Bronchial epithelial cell (primary cell): ENCODE results near the gene KNOP1. TPM values are rescaled to one million over a fixed set of nuclear protein-coding genes. Genes with fewer than 3 reads are reported as not detected.

ENCODE experiments used
- DNase-seq: peaks from one replicate; pipeline ENCODE4 v3.0.0-alpha.2; 2010; ENCODE audit warnings: low read depth
- FAIRE-seq: peaks from 2 replicates; lab custom pipeline; 2011; peaks lifted over from hg19 to GRCh38; lab: Jason Lieb, UNC
- H3K27me3 ChIP-seq: 2 replicates; pipeline ENCODE4 v1.5.1; 2011; ENCODE audit warnings: low read length; ENCODE audit not compliant: control insufficient read depth, insufficient read depth
- H3K36me3 ChIP-seq: 2 replicates; pipeline ENCODE4 v1.5.1; 2011; ENCODE audit warnings: low read length; ENCODE audit not compliant: control insufficient read depth, insufficient read depth
- H3K4me3 ChIP-seq: 2 replicates; pipeline ENCODE4 v1.5.1; 2011; ENCODE audit warnings: mild to moderate bottlenecking, low read depth, low read length, control low read depth
- total RNA-seq: library from RNA; depleted of rRNA; stranded (reverse); fragments of >200 nt; gene quantifications from 2 replicates; pipeline ENCODE4 v1.2.1, GENCODE V29; 2014
- TF ChIP-seq, protein P1 (sequence below): IDR thresholded peaks from 2 replicates; pipeline ENCODE4 v1.5.1; 2011; ENCODE audit warnings: mild to moderate bottlenecking, moderate library complexity, low read length, control low read depth, inconsistent platforms; ENCODE audit not compliant: insufficient read depth, severe bottlenecking

The KNOP1 gene
- total RNA-seq, 1 donor from 2014 or later, result 15.0 TPM

DNA sequence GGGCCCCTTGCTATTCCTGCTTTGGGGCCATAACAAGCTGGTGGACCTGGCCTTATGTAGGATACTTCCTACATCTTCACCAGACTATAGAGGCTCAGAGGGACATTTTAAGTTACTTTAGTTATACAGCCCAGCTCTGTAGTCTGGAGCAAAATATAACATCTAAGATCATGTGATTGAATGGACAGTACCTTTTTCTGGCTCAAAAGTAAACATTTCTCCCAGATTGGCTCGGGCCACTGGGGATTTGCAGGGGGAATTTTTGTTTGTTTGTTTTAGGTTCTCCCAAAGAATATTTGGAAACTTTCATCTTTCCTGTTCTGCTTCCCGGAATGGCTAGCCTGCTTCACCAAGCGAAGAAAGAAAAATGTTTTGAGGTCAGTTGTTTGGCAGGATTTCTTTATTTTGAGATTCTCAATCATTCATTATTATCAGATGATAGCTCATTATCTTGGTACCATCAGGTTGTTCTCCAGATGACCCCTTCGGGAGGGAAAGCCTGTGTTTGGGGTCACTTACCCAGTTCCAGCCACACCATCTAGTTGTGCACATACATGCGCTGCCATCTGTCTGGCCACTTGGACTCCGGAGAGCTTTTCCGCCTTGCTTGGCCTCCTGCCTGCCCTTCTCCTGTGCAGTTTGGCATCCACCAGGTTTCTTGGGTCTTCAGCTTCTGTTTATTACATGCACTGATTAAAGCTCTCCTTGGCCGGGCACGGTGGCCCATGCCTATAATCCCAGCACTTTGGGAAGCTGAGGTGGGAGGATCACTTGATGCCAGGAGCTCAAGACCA is 17.2 kb upstream of the KNOP1 start:
- no peak for DNase-seq
- Histone ChIP-seq H3K36me3 (no peaks in the 10 kb centered on the region), H3K4me3 (no peak overlapping the region), H3K27me3 (no peaks in the 10 kb centered on the region)
- TF ChIP-seq, protein P1, sequence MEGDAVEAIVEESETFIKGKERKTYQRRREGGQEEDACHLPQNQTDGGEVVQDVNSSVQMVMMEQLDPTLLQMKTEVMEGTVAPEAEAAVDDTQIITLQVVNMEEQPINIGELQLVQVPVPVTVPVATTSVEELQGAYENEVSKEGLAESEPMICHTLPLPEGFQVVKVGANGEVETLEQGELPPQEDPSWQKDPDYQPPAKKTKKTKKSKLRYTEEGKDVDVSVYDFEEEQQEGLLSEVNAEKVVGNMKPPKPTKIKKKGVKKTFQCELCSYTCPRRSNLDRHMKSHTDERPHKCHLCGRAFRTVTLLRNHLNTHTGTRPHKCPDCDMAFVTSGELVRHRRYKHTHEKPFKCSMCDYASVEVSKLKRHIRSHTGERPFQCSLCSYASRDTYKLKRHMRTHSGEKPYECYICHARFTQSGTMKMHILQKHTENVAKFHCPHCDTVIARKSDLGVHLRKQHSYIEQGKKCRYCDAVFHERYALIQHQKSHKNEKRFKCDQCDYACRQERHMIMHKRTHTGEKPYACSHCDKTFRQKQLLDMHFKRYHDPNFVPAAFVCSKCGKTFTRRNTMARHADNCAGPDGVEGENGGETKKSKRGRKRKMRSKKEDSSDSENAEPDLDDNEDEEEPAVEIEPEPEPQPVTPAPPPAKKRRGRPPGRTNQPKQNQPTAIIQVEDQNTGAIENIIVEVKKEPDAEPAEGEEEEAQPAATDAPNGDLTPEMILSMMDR, result no peak
- FAIRE-seq, result no peak

DNA sequence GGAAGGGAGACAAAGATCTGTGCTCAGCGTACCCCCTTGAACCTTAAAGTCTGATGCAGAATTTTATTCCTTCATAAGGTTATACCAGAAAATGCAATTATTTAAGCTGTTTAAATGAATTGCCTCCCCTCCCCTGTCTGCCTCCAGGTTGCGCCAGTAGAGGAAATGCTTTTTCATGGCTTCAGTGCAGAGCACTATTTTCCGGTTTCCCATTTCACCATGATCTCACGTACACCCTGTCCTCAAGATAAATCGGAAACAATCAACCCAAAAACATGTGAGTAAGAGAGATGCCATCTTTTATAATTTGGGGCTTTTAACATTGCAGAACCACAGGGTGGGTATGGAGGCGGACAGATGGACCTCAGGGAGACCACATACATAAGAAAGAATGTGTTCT is 15.5 kb upstream of the KNOP1 start:
- no peaks in the 10 kb centered on the region for H3K36me3 ChIP-seq
- H3K27me3 ChIP-seq, result no peaks in the 10 kb centered on the region
- DNase-seq, result no peak
- TF ChIP-seq, protein P1, result no peak
- FAIRE-seq, result no peak
- no peak overlapping the region for H3K4me3 ChIP-seq

DNA sequence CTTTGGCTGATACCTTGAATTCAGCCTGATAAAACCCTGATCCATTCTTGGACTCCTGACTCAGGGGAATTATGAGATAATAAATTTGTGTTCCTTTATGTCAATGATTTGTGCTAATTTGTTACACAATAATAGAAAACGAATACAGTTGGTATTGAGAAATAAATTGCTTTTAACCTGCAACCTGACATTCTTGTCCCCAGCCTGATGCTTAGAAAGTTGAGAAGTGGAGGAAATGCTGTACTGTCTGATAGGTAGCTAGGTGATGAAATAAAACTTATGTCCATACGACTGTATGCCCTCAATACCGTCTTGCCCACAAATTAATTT is 10.6 kb upstream of the KNOP1 start:
- H3K4me3 ChIP-seq, result no peak overlapping the region
- TF ChIP-seq, protein P1, result no peak
- FAIRE-seq (no peak), DNase-seq (no peak)
- H3K36me3 ChIP-seq, result no peaks in the 10 kb centered on the region
- no peaks in the 10 kb centered on the region for H3K27me3 ChIP-seq

- no peak overlapping the region for H3K4me3 ChIP-seq
- H3K36me3 ChIP-seq, result no peaks in the 10 kb centered on the region
- TF ChIP-seq, protein P1, result no peak
- no peak for FAIRE-seq
- no peaks in the 10 kb centered on the region for H3K27me3 ChIP-seq
- no peak for DNase-seq
These were observed 5.0 kb upstream of the KNOP1 start for GRCh38 chr16:19722981-19723380.

GRCh38 chr16:19722269-19722952 is 4.4 kb upstream of the KNOP1 start:
- Histone ChIP-seq H3K27me3 (no peaks in the 10 kb centered on the region), H3K4me3 (no peak overlapping the region), H3K36me3 (no peaks in the 10 kb centered on the region)
- no peak for DNase-seq
- TF ChIP-seq, protein P1, result no peak
- FAIRE-seq, result no peak

DNA sequence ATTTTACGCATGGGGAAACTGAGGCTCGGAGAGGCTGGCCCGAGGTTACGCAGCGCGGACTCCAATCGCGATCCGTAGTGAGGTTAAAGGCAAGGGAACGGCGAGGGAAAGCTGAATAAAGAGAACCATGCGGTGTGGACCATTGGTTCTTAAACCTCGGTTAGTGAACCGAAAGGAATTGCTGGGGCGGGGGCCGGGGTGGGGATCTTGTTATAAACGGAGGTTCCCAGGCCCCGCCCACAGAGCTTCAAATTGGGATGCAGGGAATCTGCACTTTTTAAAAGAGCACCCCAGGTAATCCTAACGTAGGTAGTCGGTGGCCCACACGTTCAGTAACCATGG is 568 bp upstream of the KNOP1 start:
- no peak for FAIRE-seq
- no peak for DNase-seq
- Histone ChIP-seq H3K36me3 (peaks cover 6% of the 10 kb centered on the region), H3K27me3 (no peaks in the 10 kb centered on the region), H3K4me3 (peak overlapping the region; percentile 53)
- TF ChIP-seq, protein P1, result no peak
